Peyer's patch (tissue), 4 donors: ENCODE results near the gene STUM. TPM values are rescaled to one million over a fixed set of nuclear protein-coding genes. Genes with fewer than 3 reads are reported as not detected.

Experiments used
- DNase-seq, 3 donors: peaks; one replicate each; pipeline ENCODE4 v3.0.0-alpha.2; 2017 to 2019
- H3K27ac ChIP-seq, 4 donors: fragments of 200-600 bp; sonication (generic); one replicate each; pipeline ENCODE4 v1.5.1; 2016 to 2019
- H3K27me3 ChIP-seq, 2 donors: fragments of 200-600 bp; sonication (generic); one replicate each; pipeline ENCODE4 v1.5.1; 2019
- H3K36me3 ChIP-seq, 3 donors: fragments of 200-600 bp; sonication (generic); one replicate each; pipeline ENCODE4 v1.5.1; 2016 to 2019
- H3K4me1 ChIP-seq, 4 donors: fragments of 200-600 bp; sonication (generic); one replicate each; pipeline ENCODE4 v1.5.1; 2016 to 2019
- H3K4me3 ChIP-seq, 4 donors: fragments of 200-600 bp; sonication (generic); 1 replicate in 3 of 4; 2 replicates in 1 of 4; pipeline ENCODE4 v1.5.1; 2016 to 2019; ENCODE audit warnings: mild to moderate bottlenecking in 1 of 4
- H3K9me3 ChIP-seq, 4 donors: fragments of 200-600 bp; sonication (generic); one replicate each; pipeline ENCODE4 v1.5.1; 2016 to 2019; ENCODE audit warnings: mild to moderate bottlenecking in 1 of 4
- POLR2A ChIP-seq, 2 donors: fragments of 450-650 bp; IDR thresholded peaks; one replicate each; pipeline ENCODE4 v1.5.1; 2017; ENCODE audit warnings: antibody characterized with exemption in 2 of 2, mild to moderate bottlenecking in 2 of 2, moderate library complexity in 2 of 2
- total RNA-seq, 4 donors: library from RNA; depleted of rRNA; stranded (reverse); fragments of >200 nt; gene quantifications; one replicate each; pipeline ENCODE4 v1.1.0, GENCODE V29; 2016
- TF ChIP-seq, protein P1 (sequence below), 6 experiments: fragments of 450-650 bp in 4 of 6; fragments of 200-600 bp in 2 of 6; sonication (generic) in 1 of 6; IDR thresholded peaks; one replicate each; pipeline ENCODE4 v1.5.1; 2017 to 2019; ENCODE audit warnings: antibody characterized with exemption in 6 of 6, mild to moderate bottlenecking in 3 of 6, moderate library complexity in 1 of 6

STUM gene
- total RNA-seq, 4 donors from 2014 or later: 1.4 to 4.6 (median 2.9) TPM

DNA sequence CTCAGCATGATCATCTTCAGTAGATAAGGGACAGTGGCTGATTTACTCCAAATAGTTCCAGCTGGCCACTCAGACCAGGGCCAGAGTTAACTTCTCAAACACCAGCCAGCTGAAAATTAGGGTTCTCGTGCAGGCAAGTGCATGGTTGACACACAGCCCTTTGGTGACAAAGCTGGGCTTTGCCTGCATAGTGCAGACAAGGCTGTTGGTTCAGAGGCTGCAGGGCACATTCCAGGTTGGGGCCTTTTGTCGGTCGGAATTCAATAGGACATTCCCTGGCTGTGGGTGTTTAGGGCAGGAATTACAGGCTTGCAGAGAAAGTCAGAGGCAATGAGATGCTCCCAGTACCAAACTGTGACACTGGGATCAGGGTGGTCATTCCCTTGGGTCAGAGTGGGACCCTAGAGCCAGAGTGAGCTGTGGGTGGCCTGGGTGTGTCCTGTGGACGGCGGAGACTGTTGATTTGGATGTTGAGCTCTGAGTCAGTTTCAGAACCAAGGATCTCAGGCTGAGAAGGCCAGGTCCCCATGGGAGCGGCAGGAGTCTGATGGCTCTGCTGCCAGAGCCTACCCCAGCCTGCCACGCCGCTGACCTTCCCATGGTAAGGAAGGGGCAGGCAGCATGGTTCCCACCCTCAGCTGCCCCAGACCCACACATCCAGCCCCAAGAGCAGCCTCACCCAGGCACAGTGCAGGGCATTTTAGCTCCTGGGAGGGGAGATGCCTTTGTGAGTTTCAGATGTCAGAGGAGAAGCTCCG lies 56.2 kb downstream of the STUM start:
- no peak overlapping the region for H3K4me3 ChIP-seq
- peaks cover 0 to 8% (median 0%) of the 10 kb centered on the region in 4 donors for H3K4me1 ChIP-seq
- H3K27me3 ChIP-seq: no peaks in the 10 kb centered on the region
- H3K27ac ChIP-seq: no peak overlapping the region
- H3K9me3 ChIP-seq: no peaks in the 10 kb centered on the region
- DNase-seq: peak in 1 of 3 donors; percentile 33
- no peaks in the 10 kb centered on the region for H3K36me3 ChIP-seq
- TF ChIP-seq, protein P1, sequence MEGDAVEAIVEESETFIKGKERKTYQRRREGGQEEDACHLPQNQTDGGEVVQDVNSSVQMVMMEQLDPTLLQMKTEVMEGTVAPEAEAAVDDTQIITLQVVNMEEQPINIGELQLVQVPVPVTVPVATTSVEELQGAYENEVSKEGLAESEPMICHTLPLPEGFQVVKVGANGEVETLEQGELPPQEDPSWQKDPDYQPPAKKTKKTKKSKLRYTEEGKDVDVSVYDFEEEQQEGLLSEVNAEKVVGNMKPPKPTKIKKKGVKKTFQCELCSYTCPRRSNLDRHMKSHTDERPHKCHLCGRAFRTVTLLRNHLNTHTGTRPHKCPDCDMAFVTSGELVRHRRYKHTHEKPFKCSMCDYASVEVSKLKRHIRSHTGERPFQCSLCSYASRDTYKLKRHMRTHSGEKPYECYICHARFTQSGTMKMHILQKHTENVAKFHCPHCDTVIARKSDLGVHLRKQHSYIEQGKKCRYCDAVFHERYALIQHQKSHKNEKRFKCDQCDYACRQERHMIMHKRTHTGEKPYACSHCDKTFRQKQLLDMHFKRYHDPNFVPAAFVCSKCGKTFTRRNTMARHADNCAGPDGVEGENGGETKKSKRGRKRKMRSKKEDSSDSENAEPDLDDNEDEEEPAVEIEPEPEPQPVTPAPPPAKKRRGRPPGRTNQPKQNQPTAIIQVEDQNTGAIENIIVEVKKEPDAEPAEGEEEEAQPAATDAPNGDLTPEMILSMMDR (IDR thresholded peaks at IDR 0.05): no peak
- TF ChIP-seq POLR2A (IDR thresholded peaks at IDR 0.05): no peak

DNA sequence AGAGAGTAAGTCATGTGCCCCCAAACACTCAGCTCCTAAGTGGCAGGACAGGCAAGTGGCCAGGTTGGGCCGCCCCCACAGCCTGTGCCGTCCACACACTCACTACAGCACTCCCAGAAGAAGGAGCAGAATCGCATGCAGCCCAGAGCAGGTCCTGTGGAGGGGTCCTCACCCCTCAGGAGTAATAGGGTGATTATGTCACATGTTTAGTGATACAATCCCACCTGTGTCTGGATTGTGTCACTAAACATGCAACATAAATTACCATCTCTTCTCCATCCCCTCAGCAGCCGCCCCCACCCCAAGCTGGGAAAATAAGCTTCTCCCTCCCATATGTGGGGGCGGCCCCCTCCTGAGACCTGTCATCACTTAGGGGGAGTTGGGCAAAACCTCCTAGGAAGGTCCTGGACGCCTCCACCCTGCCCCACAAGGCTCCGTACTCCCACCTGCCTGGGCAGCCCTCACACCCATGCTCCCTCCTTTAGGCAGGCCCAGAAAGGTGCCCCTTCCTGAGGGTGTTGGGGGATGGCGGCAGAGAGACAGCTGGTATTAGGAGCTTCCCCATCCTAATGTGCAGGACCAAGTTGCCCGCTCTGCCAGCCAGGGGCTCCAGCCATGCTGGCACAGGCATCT lies 56.9 kb downstream of the STUM start:
- H3K4me1 ChIP-seq: peaks cover 0 to 8% (median 0%) of the 10 kb centered on the region in 4 donors

DNA sequence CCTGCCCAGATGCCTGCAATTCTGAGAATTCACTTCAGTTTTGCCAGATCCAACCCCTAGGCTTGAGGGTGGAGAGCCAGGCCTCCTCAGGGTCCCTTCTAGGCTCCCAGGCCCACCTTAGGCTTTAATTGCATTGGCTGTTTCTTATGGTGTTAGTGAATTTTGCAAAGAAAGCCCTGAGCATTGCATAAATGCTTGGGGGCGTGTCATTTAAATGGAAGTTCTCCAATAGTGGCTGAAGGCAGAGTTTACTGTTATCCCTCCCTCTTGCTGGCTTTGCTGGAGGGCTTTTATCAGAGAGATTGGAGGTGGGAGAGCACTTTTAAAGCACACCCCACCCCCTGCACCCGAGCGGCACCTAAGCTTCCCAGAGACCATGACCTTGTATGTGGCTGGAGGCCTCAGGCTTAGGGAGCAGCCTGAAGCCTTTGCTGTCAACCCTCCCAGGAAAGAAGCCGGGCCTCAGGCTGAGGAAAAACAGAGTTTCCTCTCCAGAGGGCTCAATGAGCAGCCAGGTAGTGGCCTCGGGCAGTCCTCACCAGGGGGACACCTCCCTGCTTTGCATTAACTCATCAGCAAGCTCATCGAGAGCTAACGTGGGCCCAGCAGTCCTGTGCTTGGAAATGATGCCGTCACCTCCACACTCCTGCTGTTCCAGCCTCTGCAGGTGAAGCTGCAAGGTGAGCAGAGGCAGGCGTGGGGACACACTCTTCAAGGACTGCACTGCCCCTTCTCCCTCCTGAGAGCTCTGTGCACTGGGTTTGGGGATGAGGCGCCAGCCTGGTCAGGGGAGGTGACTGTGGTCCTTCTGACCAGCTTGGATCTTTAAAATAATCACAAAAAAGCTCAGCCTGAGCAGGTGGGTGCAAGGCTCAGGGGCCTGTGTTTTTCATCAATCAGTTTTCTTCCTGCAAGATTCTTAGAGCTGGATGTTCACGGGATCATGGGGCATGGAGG lies 58.0 kb downstream of the STUM start:
- no peaks in the 10 kb centered on the region for H3K9me3 ChIP-seq
- H3K4me1 ChIP-seq: peaks cover 0 to 8% (median 0%) of the 10 kb centered on the region in 4 donors
- H3K4me3 ChIP-seq: no peak overlapping the region
- H3K36me3 ChIP-seq: no peaks in the 10 kb centered on the region
- H3K27me3 ChIP-seq: no peaks in the 10 kb centered on the region
- TF ChIP-seq, protein P1 (IDR thresholded peaks at IDR 0.05): no peak
- TF ChIP-seq POLR2A (IDR thresholded peaks at IDR 0.05): no peak
- DNase-seq: peak in 1 of 3 donors; percentile 42
- H3K27ac ChIP-seq: no peak overlapping the region

More for the DNA sequence above, 56.9 kb downstream of the STUM start:
- peak in 1 of 3 donors; percentile 29 for DNase-seq
- Histone ChIP-seq H3K4me3 (no peak overlapping the region), H3K27ac (no peak overlapping the region), H3K27me3 (no peaks in the 10 kb centered on the region), H3K9me3 (no peaks in the 10 kb centered on the region), H3K36me3 (no peaks in the 10 kb centered on the region)
- TF ChIP-seq, protein P1 (IDR thresholded peaks at IDR 0.05): no peak
- no peak for TF ChIP-seq POLR2A (IDR thresholded peaks at IDR 0.05)

DNA sequence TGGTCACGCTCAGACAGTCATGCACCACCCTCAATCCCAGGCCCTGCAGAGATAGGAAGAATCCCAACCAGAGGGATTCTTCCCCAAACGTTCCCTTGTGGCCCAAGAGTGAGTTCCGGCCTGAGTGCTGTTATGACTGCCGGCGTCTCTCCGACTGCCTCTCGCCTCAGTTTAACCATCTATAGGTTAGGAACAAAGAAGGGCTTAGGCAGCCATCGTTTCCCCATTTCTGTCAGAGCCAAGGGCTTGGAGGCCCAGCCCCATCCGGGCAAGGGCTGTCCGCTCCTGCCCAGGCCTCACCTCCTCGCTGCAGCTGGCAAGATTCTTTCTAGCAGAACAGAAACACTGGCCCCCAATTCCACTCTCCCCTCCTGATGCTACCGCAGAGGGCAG lies 58.7 kb downstream of the STUM start:
- Histone ChIP-seq H3K27ac (no peak overlapping the region), H3K4me1 (peaks cover 0 to 8% (median 0%) of the 10 kb centered on the region in 4 donors), H3K27me3 (no peaks in the 10 kb centered on the region), H3K36me3 (no peaks in the 10 kb centered on the region), H3K4me3 (no peak overlapping the region), H3K9me3 (no peaks in the 10 kb centered on the region)
- no peak for TF ChIP-seq POLR2A (IDR thresholded peaks at IDR 0.05)
- TF ChIP-seq, protein P1 (IDR thresholded peaks at IDR 0.05): no peak
- DNase-seq: peak in 1 of 3 donors; percentile 43

DNA sequence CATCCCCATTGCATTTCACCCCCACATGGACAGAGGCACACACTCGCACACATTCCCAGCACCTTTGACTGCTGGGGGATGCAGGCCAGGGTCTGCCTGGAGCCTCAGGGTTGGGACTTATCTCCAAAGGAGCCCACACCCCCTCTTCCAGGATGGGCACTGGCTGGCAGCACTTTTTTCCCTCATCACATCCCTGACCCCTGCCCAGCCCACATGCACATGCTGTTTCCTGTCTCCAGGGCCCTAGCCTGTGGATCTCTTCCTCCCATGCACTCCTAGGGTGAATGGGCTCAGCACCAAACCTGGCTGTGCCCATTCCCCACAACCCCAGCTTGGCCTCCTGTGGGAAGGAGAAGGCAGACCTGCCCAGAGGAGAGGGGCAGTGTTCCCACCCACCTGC lies 59.3 kb downstream of the STUM start:
- Histone ChIP-seq H3K4me3 (no peak overlapping the region), H3K27ac (no peak overlapping the region), H3K27me3 (no peaks in the 10 kb centered on the region), H3K4me1 (peaks cover 0 to 8% (median 0%) of the 10 kb centered on the region in 4 donors), H3K9me3 (no peaks in the 10 kb centered on the region), H3K36me3 (no peaks in the 10 kb centered on the region)
- no peak for TF ChIP-seq POLR2A (IDR thresholded peaks at IDR 0.05)
- TF ChIP-seq, protein P1 (IDR thresholded peaks at IDR 0.05): no peak
- peak in 1 of 3 donors; percentile 39 for DNase-seq
